Measurements from ENCODE around the gene NKIRAS1.
"Not testable (repeated sequence)": the region's sequence is repeated elsewhere in the genome, so short reads cannot be mapped to it uniquely, and the experiment has no call there.

NKIRAS1 gene

GRCh38 chr3:23876923-23877322, 39.9 kb downstream of the NKIRAS1 start:
- H3K27ac ChIP-seq: no peak overlapping the region
- TF ChIP-seq CTCF (IDR thresholded peaks at IDR 0.05) (no peak), ZFX (IDR thresholded peaks at IDR 0.05; ENCODE audit: borderline replicate concordance) (no peak)

- no peak for TF ChIP-seq CTCF (IDR thresholded peaks at IDR 0.05)
- no peak for TF ChIP-seq ZFX (IDR thresholded peaks at IDR 0.05; ENCODE audit: borderline replicate concordance)
- H3K27ac ChIP-seq: no peak overlapping the region
These were observed 41.6 kb downstream of the NKIRAS1 start for GRCh38 chr3:23875113-23875725.

GRCh38 chr3:23874359-23875112, 42.3 kb downstream of the NKIRAS1 start:
- TF ChIP-seq ZFX (IDR thresholded peaks at IDR 0.05; ENCODE audit: borderline replicate concordance) (no peak), CTCF (IDR thresholded peaks at IDR 0.05) (no peak)
- no peak overlapping the region for H3K27ac ChIP-seq

- TF ChIP-seq ZFX (IDR thresholded peaks at IDR 0.05; ENCODE audit: borderline replicate concordance): no peak
- TF ChIP-seq CTCF (IDR thresholded peaks at IDR 0.05): no peak
- no peak overlapping the region for H3K27ac ChIP-seq
These were observed 42.8 kb downstream of the NKIRAS1 start for GRCh38 chr3:23873941-23874340.

GRCh38 chr3:23872330-23872729, 44.5 kb downstream of the NKIRAS1 start:
- TF ChIP-seq ZFX (IDR thresholded peaks at IDR 0.05; ENCODE audit: borderline replicate concordance) (no peak), CTCF (IDR thresholded peaks at IDR 0.05) (no peak)
- H3K27ac ChIP-seq: no peak overlapping the region

GRCh38 chr3:23871361-23871760, 45.4 kb downstream of the NKIRAS1 start:
- not testable (repeated sequence) for H3K27ac ChIP-seq

- H3K27ac ChIP-seq: not testable (repeated sequence)
These were observed 46.1 kb downstream of the NKIRAS1 start for GRCh38 chr3:23870663-23871043.

GRCh38 chr3:23869977-23870662, 46.7 kb downstream of the NKIRAS1 start:
- TF ChIP-seq CTCF (IDR thresholded peaks at IDR 0.05) (no peak), ZFX (IDR thresholded peaks at IDR 0.05; ENCODE audit: borderline replicate concordance) (no peak)
- no peak overlapping the region for H3K27ac ChIP-seq

Data from 22Rv1 (cell line).